Measurements from ENCODE around the gene NMU.
"Not testable (repeated sequence)": the region's sequence is repeated elsewhere in the genome, so short reads cannot be mapped to it uniquely, and the experiment has no call there.

The NMU gene

DNA sequence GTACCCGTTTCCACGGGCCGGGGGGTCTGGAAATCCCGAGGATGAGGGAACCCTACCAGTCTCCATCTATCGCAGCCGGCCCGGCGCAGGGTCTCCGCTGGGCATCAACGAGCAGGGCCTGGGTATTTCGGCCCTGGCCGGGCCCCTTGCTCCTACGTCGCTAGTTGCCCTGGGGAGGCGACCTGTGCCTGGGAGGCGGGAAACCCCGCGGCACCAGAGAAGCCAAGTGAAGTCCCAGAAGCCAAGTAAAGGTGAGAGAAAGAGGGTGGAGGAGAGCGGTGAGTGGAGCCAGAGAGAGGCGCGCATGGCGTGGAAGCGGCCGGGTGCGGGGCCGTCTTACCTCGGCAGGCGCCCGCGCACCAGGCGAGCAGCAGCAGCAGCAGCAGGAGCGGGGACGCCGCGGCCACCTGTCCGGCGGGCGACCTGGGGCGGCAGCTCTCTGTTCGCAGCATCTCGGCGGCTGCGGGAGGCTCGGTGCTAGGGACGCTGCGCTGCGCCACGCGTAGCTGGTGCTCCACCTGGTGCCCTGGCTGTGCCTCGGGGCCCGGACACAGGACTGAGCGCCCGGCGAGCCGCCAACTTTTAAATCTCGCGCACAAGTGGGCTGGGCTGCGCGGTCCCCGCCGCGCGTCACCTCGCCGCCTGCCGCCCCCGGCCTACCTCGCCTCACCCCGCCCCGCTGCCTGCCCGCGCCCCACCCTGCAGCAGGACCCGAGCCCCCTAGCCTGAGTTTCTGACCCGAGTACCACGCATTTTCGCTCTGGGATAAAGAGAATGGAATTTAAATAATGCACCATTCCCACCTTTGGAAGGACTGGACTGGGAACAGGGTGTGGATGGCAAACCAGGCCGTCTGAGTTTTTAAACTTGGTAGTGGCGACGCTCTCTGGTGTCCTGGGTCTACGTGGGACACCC lies at the start of gene NMU:
NMU (minus strand) TSS at position 558 of the 915 bp plus-strand sequence; CDS start at position 452, 106 bp downstream.
- no peak for DNase-seq

- no peak for DNase-seq
Observed at GRCh38 chr4:55684276-55684675, 48.2 kb upstream of the NMU start.

DNA sequence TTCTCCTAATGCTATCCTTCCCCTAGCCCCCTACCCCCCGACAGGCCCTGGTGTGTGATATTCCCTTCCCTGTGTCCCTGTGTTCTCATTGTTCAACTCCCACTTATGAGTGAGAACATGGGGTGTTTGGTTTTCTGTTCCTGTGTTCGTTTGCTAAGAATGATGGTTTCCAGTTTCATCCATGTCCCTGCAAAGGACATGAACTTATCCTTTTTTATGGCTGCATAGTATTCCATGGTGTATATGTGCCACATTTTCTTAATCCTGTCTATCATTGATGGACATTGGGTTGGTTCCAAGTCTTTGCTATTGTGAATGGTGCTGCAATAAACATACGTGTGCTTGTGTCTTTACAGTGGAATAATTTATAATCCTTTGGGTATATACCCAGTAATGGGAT lies 46.7 kb upstream of the NMU start:
- DNase-seq: not testable (repeated sequence)

DNA sequence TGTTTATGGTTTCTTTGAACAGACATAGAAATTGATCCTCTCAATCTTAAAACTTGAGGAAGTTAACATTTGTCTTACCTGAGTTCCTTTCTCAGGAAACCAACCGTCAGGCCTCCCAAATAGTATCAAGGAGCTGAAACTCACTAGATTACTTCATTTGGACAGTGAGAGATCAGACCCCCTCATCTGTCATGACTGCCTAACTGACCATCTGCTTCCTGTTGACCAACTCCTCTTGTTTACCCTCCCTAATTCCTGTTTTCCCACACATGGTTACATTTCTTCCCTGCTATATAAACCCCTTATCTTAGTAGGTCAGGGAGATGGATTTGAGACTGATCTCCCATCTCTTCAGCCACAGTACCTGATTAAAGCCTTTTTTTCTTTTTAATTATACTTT lies 46.2 kb upstream of the NMU start:
- DNase-seq: no peak

DNA sequence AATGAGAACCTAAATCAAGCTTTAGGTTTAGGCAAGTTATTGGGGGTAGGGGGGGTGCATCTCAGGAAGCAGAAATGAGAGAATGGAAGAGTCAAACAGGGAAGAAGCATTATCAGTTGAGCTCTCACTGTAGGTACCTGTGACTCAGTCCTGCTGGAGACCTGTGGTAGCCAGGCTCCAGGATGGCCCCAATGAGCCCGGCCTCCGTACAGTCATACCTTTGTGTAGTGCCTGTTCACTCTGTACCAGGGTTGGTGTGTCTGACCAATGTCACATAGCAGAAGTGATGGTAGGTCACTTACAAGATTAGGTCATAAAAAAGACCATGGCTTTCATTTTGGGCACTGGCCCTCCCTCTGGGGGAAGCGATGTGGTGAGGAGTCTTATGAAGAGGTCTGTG lies 45.3 kb upstream of the NMU start:
- DNase-seq: no peak

DNA sequence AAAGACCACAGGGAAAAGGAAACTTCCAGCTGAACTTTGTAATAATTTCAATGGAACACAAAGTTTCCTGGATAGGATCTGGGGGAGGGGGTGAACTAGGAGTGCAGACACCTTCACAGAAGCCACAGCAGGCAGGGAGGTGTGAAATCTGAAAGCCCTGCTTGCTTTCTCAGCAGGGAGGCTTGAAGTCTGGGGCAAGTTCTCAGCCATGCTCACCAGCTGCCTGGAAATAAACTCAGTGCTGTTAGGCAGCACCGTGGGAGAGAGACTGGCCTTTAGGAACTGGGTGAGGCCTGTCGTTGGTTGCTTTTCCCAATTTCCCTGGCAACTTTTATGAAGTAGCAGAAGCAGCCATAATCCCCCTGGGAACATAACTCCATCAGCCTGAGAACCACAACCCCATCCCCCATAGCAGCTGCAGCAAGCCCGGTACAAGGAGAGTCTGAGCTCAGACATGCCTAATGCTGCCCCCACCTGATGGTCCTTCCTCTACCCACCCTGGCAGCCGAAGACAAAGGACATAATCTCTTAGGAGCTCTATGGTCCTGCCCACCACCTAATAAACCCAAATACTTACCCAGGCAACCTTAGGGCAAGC lies 39.2 kb upstream of the NMU start:
- DNase-seq: no peak

DNA sequence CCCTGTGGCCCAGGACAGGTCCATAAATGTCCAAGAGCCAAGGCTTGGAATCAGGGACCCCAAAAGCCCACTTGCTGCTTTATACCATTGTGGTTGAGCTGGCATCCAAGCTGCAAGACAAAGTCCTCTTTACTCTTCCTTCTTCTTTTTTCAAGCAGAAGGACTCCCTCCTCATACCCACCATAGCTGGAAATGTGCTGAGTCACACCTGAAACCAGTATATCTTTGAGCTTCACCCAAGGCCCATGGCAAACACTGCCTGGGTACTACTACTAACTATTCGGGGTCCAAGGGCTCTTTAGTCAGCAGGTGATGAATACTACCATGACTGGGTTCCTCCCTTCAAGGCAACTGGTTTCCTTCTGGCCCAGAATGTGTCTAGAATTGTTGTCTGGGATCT lies 37.3 kb upstream of the NMU start:
- DNase-seq: no peak

DNA sequence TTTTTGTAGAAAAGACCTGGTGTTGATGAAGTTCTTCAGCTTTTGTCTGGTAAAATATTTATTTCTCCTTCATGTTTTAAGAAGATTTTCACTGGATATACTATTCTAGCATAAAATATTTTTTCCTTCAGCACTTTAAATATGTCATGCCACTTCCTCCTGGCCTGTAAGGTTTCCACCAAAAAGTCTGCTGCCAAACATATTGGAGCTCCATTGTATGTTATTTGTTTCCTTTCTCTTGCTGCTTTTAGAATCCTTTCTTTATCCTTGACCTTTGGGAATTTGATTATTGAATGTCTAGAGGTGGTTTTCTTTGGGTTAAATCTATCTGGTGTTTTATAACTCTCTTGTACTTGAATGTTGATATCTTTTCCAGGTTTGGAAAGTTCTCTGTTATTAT lies 35.6 kb upstream of the NMU start:
- no peak for DNase-seq

DNA sequence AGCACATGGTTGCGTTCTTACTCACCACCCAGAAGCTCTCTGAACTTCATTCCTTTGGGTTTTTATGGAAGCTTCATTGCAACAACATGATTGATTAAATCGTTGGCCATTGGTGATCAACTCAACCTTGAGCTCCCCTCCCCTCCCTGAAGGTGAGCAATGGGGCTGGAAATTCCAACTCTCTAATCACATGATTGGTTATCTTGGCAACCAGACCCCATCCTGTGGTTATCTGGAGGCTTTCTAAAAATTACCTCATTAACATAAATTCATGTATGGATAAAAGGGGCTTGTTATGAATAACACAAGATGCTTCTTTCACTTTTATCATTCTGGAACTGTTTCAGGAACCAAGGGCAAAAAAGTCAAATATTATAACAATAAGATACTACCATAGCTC lies 34.6 kb upstream of the NMU start:
- DNase-seq: no peak

DNA sequence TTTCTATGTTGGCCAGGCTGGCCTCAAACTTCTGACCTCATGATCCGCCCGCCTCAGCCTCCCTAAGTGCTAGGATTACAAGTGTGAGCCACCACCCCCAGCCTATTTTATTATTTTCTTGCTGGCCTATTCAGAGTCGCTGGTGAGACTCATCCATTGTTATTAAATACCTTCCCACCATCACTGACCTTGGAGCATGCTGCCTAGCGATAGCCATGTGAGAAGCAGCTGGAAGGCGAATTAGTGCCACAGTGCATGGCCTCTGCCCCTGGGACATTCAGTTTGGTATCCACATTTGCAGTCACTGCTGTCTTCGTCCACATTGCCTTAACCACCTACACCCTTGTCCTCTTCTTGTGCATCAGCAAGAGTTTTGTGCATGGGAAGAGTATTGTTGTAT lies 32.4 kb upstream of the NMU start:
- no peak for DNase-seq

DNA sequence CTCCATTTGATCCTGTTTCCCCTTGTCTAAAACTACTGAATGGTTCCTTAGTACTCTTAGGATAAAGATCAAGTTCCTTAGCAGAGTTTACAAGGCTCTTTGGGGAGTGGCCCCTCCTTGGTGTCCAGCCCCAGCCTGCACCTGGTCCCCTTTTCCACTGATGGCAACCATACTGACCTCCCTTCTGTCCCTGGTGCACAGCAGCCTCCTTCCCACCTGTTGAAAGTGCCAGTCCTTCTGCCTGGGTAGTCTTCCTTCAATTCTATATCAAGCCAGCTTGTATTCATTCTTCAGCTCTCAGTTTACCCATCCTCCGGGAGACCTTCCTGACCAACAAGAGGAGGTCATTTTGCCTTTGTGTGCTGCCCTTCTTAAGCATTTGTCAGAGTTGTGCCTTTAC lies 30.4 kb upstream of the NMU start:
- no peak for DNase-seq

DNA sequence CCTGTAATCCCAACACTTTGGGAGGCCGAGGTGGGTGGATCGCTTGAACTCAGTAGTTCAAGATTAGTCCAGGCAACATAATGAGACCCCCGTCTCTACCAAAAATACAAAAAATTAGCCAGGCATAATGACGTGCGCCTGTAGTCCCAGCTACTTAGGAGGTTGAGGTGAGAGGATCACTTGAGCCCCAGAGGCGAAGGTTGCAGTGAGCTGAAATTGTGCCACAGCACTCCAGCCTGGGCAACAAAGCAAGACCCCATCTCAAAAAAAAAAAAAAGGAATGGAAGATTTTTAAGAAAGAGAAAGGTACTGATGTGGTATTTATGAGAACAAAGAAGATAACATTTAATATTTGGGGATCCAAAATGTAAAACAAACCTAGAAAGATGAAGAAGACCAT lies 27.0 kb upstream of the NMU start:
- DNase-seq: no peak

- DNase-seq: no peak
Observed at GRCh38 chr4:55661398-55662056, 25.4 kb upstream of the NMU start.

GRCh38 chr4:55658657-55659056 lies 22.6 kb upstream of the NMU start:
- DNase-seq: no peak

- DNase-seq: no peak
Observed at GRCh38 chr4:55654131-55654530, 18.0 kb upstream of the NMU start.

- no peak for DNase-seq
Observed at GRCh38 chr4:55650483-55650882, 14.4 kb upstream of the NMU start.

DNA sequence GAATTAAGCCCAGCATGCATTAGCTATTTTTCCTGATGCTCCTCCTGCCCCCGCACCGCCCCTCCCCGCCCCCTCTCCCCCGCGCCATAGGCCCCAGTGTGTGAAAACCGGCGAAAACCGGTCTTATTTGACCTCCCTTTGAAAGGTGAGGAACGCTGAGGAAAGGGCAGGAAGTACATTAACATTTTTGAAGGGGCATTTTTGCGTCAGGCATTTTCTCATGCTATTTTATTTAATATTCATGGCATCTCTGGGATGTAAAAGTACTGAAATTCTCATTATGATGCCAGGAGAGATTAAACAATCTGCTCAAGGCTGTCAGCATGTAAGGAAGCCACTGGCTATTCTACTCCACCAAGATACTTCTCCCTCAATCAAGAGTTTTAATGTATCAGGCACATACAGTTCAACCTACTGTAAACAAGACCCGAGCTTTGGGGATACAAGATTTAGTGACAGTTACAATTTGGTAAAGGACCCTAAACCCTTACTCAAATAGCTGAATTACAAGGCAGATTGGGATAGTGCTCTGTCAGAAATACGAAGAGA lies 1.2 kb upstream of the NMU start:
- no peak for DNase-seq

DNA sequence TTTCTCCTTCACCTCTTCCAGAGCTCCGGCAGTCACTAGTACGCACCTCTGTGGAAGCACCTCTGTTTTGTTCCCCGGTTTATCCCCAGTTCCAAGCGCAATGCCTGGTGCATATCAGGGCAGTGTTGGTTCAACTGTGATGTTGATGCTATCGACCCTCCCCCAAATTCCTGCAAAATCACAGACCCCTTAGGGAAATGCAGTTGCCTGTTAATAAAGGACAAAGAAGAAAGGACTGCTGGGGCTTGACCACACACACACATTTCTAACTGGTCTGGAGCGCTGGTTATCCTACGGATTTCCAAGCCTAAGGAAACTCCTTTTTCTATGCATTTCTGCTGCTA lies 530 bp upstream of the NMU start:
- DNase-seq: no peak

GRCh38 chr4:55635282-55635681 lies 816 bp downstream of the NMU start:
- no peak for DNase-seq

- DNase-seq: no peak
Observed at GRCh38 chr4:55634417-55635128, 1.5 kb downstream of the NMU start.

DNA sequence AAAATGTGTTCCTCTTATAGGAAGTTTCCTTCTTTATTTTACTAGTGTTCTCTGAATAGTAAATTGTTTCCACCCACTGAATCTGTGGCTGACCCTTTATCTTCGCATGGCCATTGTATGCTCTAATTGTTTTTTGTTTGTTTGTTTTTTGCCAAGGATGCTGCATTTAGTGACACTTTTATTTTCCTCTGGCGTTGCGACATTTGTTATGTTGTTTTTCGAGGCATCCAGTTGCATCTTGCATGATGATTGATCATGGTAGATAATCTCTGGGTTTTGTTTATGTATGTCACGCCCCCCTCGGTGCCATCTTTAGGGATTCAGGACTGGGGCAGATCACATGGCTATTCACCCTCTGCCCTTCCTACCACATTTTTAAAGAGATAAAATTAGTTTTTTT lies 2.2 kb downstream of the NMU start:
- DNase-seq: no peak

DNA sequence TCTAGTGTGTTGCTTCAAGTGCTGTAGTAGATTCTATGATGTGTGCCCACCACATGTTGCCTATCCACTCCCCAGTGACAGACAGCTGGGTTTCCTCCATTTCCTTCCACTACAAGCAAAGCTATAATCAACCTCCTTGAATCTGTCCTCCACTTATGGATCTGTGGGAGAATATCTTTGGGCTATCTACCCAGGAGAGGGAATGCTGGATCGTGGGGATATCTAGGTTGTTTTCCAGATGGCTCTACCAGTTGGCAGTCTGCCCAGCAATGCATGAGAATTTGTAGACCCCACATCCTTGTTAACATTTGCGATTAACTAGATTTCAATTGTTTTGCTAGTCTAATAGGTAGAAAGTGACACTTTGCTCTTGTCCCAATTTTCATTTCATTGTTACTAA lies 10.3 kb downstream of the NMU start:
- DNase-seq: no peak

GRCh38 chr4:55624063-55624462 lies 12.0 kb downstream of the NMU start:
- DNase-seq: not testable (repeated sequence)
